OCI-LY3 (cell line): ENCODE results near the gene CDRT15L2.
"Not testable (repeated sequence)": the region's sequence is repeated elsewhere in the genome, so short reads cannot be mapped to it uniquely, and the experiment has no call there.

Experiments used
- CTCF ChIP-seq: fragments of 200-600, 300-600 bp; sonication (generic); IDR thresholded peaks from 2 replicates; pipeline ENCODE4 v1.5.1; 2014; ENCODE audit warnings: antibody characterized with exemption, low read length, low read depth
- EZH2phosphoT487 ChIP-seq: fragments of 200-600 bp; shearing (Covaris generic); IDR thresholded peaks from 2 replicates; pipeline ENCODE4 v1.6.1; 2018; ENCODE audit warnings: antibody characterized with exemption, mixed run types, low read depth

DNA sequence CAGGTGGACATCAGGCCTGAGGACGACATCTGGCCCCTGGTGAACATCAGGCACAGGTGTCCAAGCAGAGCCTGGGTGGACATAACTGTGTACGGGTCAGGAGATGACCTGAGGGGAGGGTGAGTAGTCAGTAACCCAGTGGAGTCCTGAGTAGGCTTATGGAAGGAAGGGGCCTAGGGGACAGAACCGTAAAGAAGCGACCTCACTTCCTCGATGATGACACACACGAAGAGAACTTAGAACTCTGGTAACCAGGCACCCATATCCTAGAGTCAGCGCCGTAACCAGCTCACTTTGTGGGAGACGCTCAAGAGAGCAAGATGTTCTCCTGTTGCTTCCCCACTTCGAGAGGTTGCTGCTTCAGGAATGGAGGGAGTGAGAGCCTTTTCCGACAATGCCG is at the start of gene CDRT15L2:
- TF ChIP-seq CTCF, EZH2phosphoT487: not testable (repeated sequence)
